ENCODE measurements around the gene ZNF358. TPM values are rescaled to one million over a fixed set of nuclear protein-coding genes. Genes with fewer than 3 reads are reported as not detected.

Gene ZNF358
- total RNA-seq, 6 experiments from 2014 or later = 15.3 to 35.1 (median 24.8) TPM

GRCh38 chr19:7526059-7526929 lies 10.4 kb downstream of the ZNF358 start:
- no peaks in the 10 kb centered on the region for H3K27me3 ChIP-seq
- TF ChIP-seq, protein P1, sequence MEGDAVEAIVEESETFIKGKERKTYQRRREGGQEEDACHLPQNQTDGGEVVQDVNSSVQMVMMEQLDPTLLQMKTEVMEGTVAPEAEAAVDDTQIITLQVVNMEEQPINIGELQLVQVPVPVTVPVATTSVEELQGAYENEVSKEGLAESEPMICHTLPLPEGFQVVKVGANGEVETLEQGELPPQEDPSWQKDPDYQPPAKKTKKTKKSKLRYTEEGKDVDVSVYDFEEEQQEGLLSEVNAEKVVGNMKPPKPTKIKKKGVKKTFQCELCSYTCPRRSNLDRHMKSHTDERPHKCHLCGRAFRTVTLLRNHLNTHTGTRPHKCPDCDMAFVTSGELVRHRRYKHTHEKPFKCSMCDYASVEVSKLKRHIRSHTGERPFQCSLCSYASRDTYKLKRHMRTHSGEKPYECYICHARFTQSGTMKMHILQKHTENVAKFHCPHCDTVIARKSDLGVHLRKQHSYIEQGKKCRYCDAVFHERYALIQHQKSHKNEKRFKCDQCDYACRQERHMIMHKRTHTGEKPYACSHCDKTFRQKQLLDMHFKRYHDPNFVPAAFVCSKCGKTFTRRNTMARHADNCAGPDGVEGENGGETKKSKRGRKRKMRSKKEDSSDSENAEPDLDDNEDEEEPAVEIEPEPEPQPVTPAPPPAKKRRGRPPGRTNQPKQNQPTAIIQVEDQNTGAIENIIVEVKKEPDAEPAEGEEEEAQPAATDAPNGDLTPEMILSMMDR (IDR thresholded peaks at IDR 0.05) = no peak
- TF ChIP-seq POLR2A (IDR thresholded peaks at IDR 0.05) = no peak
- DNase-seq (peak in 1 of 3 donors; percentile 25), ATAC-seq (no peak)
- peaks cover 0 to 10% (median 0%) of the 10 kb centered on the region in 4 donors for H3K36me3 ChIP-seq
- H3K4me3 ChIP-seq = no peak overlapping the region
- intact Hi-C loops (cut with DNase I) = no loop called here
- H3K9me3 ChIP-seq = no peaks in the 10 kb centered on the region
- no peak overlapping the region for H3K27ac ChIP-seq
- 73% methylated on average over 4 of the region's 31 CpGs for WGBS (ENCODE audit: insufficient coverage, low coverage, low lambda C conversion rate, missing lambda C conversion rate)
- peaks cover 0 to 18% (median 8%) of the 10 kb centered on the region in 4 donors for H3K4me1 ChIP-seq

DNA sequence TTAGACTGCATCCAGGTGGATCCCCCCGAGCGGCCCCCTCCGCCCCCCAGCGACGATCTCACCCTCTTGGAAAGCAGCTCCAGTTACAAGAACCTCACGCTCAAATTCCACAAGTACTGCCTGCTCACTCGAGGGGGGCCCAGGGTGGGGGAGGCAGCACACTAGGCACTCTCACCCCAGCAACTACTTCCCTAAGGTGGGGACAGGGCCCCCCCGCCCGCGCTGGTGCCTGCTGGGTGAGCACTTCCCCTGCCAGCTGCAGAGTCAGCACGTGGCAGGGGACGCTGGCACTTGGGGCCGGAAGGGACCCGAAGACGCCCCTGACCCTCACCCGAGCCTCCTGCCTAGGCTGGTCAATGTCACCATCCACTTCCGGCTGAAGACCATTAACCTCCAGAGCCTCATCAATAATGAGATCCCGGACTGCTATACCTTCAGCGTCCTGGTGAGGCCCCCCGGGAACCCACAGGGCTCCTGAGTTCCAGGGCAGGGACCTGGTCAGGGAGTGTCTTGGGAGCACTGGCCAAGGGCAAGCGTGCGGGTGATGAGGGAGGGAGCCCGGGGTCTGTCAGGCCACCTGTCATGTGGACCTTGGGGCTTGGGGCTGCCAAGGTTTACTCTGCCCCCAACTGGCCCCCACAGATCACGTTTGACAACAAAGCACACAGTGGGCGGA lies 11.8 kb downstream of the ZNF358 start:
- peak in 2 of 3 donors; percentile 53 to 54 for DNase-seq
- no peaks in the 10 kb centered on the region for H3K9me3 ChIP-seq
- H3K4me3 ChIP-seq = no peak overlapping the region
- TF ChIP-seq POLR2A (IDR thresholded peaks at IDR 0.05) = no peak
- TF ChIP-seq, protein P1 (IDR thresholded peaks at IDR 0.05) = no peak
- WGBS (ENCODE audit: insufficient coverage, low coverage, low lambda C conversion rate, missing lambda C conversion rate) = 20% methylated on average over 1 of the region's 25 CpGs
- peak; percentile 30 to 52 (median 40) for ATAC-seq
- peaks cover 0 to 10% (median 0%) of the 10 kb centered on the region in 4 donors for H3K36me3 ChIP-seq
- no peak overlapping the region for H3K27ac ChIP-seq
- intact Hi-C loops (cut with DNase I) = no loop called here
- H3K4me1 ChIP-seq = peaks cover 0 to 9% (median 3%) of the 10 kb centered on the region in 4 donors
- H3K27me3 ChIP-seq = no peaks in the 10 kb centered on the region

DNA sequence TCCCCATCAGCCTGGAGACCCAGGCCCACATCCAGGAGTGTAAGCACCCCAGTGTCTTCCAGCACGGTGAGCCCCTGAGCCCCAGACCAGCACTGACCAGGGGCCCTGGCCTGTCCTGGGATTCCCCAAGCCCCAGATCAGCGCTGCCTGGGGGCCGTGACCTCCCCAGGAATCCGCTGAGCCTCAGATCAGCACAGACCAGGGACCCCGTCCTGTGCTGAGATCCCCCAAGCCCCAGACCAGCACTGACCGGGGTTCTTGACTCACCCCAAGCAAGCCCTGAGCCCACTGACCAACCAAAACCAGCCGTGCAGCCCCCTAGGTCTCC lies 12.3 kb downstream of the ZNF358 start:
- 90% methylated on average over 2 of the region's 7 CpGs for WGBS (ENCODE audit: insufficient coverage, low coverage, low lambda C conversion rate, missing lambda C conversion rate)
- no peak overlapping the region for H3K27ac ChIP-seq
- H3K9me3 ChIP-seq = no peaks in the 10 kb centered on the region
- ATAC-seq = no peak
- peaks cover 0 to 10% (median 0%) of the 10 kb centered on the region in 4 donors for H3K36me3 ChIP-seq
- H3K4me3 ChIP-seq = no peak overlapping the region
- DNase-seq = no peak
- intact Hi-C loops (cut with DNase I) = no loop called here
- peaks cover 0 to 5% (median 3%) of the 10 kb centered on the region in 4 donors for H3K4me1 ChIP-seq
- no peak for TF ChIP-seq POLR2A (IDR thresholded peaks at IDR 0.05)
- TF ChIP-seq, protein P1 (IDR thresholded peaks at IDR 0.05) = no peak
- no peaks in the 10 kb centered on the region for H3K27me3 ChIP-seq

GRCh38 chr19:7528522-7529245 lies 12.8 kb downstream of the ZNF358 start:
- no peak overlapping the region for H3K4me3 ChIP-seq
- TF ChIP-seq, protein P1 (IDR thresholded peaks at IDR 0.05) = no peak
- no peak for TF ChIP-seq POLR2A (IDR thresholded peaks at IDR 0.05)
- no peak for ATAC-seq
- no peak overlapping the region for H3K27ac ChIP-seq
- WGBS (ENCODE audit: insufficient coverage, low coverage, low lambda C conversion rate, missing lambda C conversion rate) = 100% methylated on average over 2 of the region's 32 CpGs
- intact Hi-C loops (cut with DNase I) = no loop called here
- peaks cover 0 to 10% (median 0%) of the 10 kb centered on the region in 4 donors for H3K36me3 ChIP-seq
- H3K9me3 ChIP-seq = no peaks in the 10 kb centered on the region
- peak in 1 of 3 donors; percentile 41 for DNase-seq
- H3K4me1 ChIP-seq = peaks cover 0 to 4% (median 0%) of the 10 kb centered on the region in 4 donors
- no peaks in the 10 kb centered on the region for H3K27me3 ChIP-seq

Measured in right lobe of liver (tissue), 6 donors.